ENCODE measurements around the gene NFE2L3. TPM values are rescaled to one million over a fixed set of nuclear protein-coding genes. Genes with fewer than 3 reads are reported as not detected.

The NFE2L3 gene
- total and polyA plus RNA-seq, 9 of the 15 experiments (the other 6 are each of a cell fraction or from before 2014, with no cell fraction given): 2.9 to 16.9 (median 12.4) TPM

DNA sequence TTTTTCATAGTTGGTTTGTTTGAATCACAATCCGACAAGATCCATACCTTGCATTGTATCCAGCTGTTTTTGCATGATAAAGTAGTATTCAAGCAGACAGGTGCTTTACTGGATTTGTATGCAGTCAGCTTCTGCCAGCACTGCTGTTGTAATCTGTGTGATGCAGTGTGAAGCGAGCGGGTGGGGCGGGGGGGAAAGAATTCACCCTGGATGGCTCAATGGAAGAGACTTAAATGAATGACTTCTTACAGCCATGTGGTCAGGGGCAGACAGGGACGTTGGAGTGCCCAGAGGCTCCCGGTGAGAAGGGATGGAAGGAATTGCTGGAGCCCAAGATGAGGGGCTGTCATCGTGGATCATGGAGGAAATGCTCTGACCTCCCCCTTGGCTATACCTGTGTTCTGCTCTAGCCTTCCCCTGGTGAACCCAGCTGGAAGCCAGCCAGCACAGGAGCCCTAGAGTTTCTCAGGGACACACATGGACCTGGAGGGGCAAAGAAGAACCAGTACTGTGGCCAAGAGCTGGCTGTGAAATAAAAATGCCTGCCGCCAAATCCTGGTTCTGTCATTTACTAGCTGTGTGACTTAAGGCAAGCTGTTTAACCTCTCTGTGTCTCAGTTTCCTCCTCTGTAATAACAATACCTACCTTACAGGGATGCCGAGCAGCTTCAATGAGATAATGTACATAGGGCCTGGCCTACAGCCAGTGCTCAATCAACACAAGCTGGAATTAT is 14.1 kb downstream of the NFE2L3 start:
- Histone ChIP-seq H3K79me2 (ENCODE audit: control insufficient read depth, insufficient read depth, low read length) (peaks cover 15% of the 10 kb centered on the region), H4K20me1 (replicated peaks; ENCODE audit: control insufficient read depth, insufficient read depth, low read length) (peaks cover 11% of the 10 kb centered on the region; the same call in 1 of the 2 replicates), H2AFZ (ENCODE audit: low read depth, low read length) (no peak overlapping the region), H3K9me1 (ENCODE audit: control insufficient read depth, insufficient read depth, low read length) (no peaks in the 10 kb centered on the region), H3K9me3 (replicated peaks; ENCODE audit: control insufficient read depth, insufficient read depth, low read depth, low read length) (no peaks in the 10 kb centered on the region), H3K36me3 (ENCODE audit: control insufficient read depth, insufficient read depth, low read length) (no peaks in the 10 kb centered on the region; the same call in 2 of the 3 replicates), H3K9ac (ENCODE audit: insufficient read depth in 1 of 2, low read depth in 2 of 2, low read length in 2 of 2) (peak overlapping the region in 1 of 2 experiments; percentile 69; a peak in 1 of 4 replicates), H3K27me3 (ENCODE audit: control insufficient read depth in 2 of 2, insufficient read depth in 2 of 2, low read length in 2 of 2) (no peaks in the 10 kb centered on the region), H3K27ac (ENCODE audit: extremely low read depth, low read depth, low read length) (no peak overlapping the region), H3K4me2 (ENCODE audit: insufficient read depth, low read length) (no peak overlapping the region; the same call in 1 of the 2 replicates), H3K4me3 (no peak overlapping the region), H3K4me1 (replicated peaks in 1 of 2; ENCODE audit: control insufficient read depth in 2 of 2, insufficient read depth in 2 of 2, low read length in 2 of 2) (peaks cover 7 to 13% of the 10 kb centered on the region in 2 experiments; a peak in 4 of 5 replicates)
- in situ Hi-C loops (cut with MboI): no loop called here
- DNase-seq (ENCODE audit: extremely low read depth in 1 of 4, low spot score in 3 of 4): no peak
- no TSS peak for BruUV-seq (replicated peaks)
- no peak for FAIRE-seq
- TF ChIP-seq POU5F1 (IDR thresholded peaks at IDR 0.05; ENCODE audit: borderline replicate concordance, low read depth, low read length, partially characterized antibody) (no peak), ZNF76 (CRISPR knock-in tag; IDR thresholded peaks at IDR 0.05; ENCODE audit: borderline replicate concordance) (no peak), SP2 (IDR thresholded peaks at IDR 0.05; ENCODE audit: extremely low read depth, low read depth, low read length, poor library complexity, severe bottlenecking) (no peak), TEAD4 (IDR thresholded peaks at IDR 0.05; ENCODE audit: low read length) (peak; percentile 49; the same call in 1 of the 2 replicates), TEAD4 (CRISPR knock-in tag; IDR thresholded peaks at IDR 0.05; ENCODE audit: borderline replicate concordance) (no peak), RBM25 (IDR thresholded peaks at IDR 0.05; ENCODE audit: low read depth, low read length, severe bottlenecking) (peak; percentile 55), TCF3 (CRISPR knock-in tag; IDR thresholded peaks at IDR 0.05) (peak; percentile 38; the same call in 1 of the 2 replicates), ZFP36 (IDR thresholded peaks at IDR 0.05; ENCODE audit: low read depth, low read length, partially characterized antibody) (peak; percentile 66), CBFA2T2 (conservative IDR thresholded peaks at IDR 0.05) (peak; percentile 48; the same call in 1 of the 2 replicates), NCOR1 (IDR thresholded peaks at IDR 0.05) (peak; percentile 32; the same call in 1 of the 2 replicates), TAL1 (IDR thresholded peaks at IDR 0.05) (peak; percentile 44; the same call in 1 of the 2 replicates), ATF7 (IDR thresholded peaks at IDR 0.05) (no peak), CBFA2T3 (IDR thresholded peaks at IDR 0.05) (peak; percentile 71), MIER1 (IDR thresholded peaks at IDR 0.05; ENCODE audit: low read depth) (no peak), NFIC (IDR thresholded peaks at IDR 0.05) (peak; percentile 22; the same call in 1 of the 2 replicates), HDAC2 (IDR thresholded peaks at IDR 0.05) (no peak)
- TF ChIP-seq, protein P1, sequence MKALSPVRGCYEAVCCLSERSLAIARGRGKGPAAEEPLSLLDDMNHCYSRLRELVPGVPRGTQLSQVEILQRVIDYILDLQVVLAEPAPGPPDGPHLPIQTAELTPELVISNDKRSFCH (CRISPR knock-in tag; IDR thresholded peaks at IDR 0.05): no peak
- TF ChIP-seq, protein P1 (tag; IDR thresholded peaks at IDR 0.05): no peak
- TF ChIP-seq, protein P2, sequence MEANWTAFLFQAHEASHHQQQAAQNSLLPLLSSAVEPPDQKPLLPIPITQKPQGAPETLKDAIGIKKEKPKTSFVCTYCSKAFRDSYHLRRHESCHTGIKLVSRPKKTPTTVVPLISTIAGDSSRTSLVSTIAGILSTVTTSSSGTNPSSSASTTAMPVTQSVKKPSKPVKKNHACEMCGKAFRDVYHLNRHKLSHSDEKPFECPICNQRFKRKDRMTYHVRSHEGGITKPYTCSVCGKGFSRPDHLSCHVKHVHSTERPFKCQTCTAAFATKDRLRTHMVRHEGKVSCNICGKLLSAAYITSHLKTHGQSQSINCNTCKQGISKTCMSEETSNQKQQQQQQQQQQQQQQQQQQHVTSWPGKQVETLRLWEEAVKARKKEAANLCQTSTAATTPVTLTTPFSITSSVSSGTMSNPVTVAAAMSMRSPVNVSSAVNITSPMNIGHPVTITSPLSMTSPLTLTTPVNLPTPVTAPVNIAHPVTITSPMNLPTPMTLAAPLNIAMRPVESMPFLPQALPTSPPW (CRISPR knock-in tag; IDR thresholded peaks at IDR 0.05): peak; percentile 37; the same call in 1 of the 2 replicates
- intact Hi-C loops (cut with micrococcal nuclease): no loop called here
- WGBS (ENCODE audit: insufficient coverage, low coverage, missing lambda C conversion rate): 34% methylated on average over 9 of the region's 9 CpGs
- CTCF ChIA-PET (ENCODE audit: low intra/inter-chr PET ratio): no interaction called here
- POLR2A ChIA-PET: interaction anchor here (0.8 to 2.5 kb wide), 7 partner anchors 10 to 32 kb away, joined by 3 to 17 read pairs (median 6); partner anchors contain the start of gene NFE2L3
- ATAC-seq: peak; percentile 78
